IMR-90 (cell line): ENCODE data around the gene TMEM204. TPM values are rescaled to one million over a fixed set of nuclear protein-coding genes. Genes with fewer than 3 reads are reported as not detected.

ENCODE experiments used
- ATAC-seq: fragments of 200-7000 bp; cut with Tn5 transposase; 2 replicates; pipeline ENCODE4 v1.9.1; 2020; ENCODE audit warnings: low read depth, mild to moderate bottlenecking, moderate library complexity
- BruUV-seq: library from RNA; stranded (reverse); fragments of 400-500 nt; replicated peaks from 2 replicates; lab custom pipeline; 2021; lab: Mats Ljungman, UMichigan
- CTCF ChIA-PET: fragments of 300-600 bp; formaldehyde crosslinking; extraction: SDS; loops from one replicate; lab custom pipeline; 2021; ENCODE audit warnings: antibody characterized with exemption; lab: Yijun Ruan, JAX
- POLR2A ChIA-PET: fragments of 300-600 bp; sonication (Branson Sonifier 250); formaldehyde crosslinking; loops from one replicate; lab custom pipeline; 2022; ENCODE audit warnings: antibody characterized with exemption; ENCODE audit not compliant: unreplicated experiment; lab: Charles Lee
- DNase-seq: peaks from one replicate; pipeline ENCODE4 v3.0.0; 2013
- H2AFZ ChIP-seq: replicated peaks from 2 replicates; pipeline ENCODE3; 2013; ENCODE audit warnings: low read length, mild to moderate bottlenecking; ENCODE audit not compliant: poor library complexity
- H2AK5ac ChIP-seq: 2 replicates; pipeline ENCODE4 v1.6.1; 2013; ENCODE audit warnings: low read depth, low read length, inconsistent platforms
- H2AK9ac ChIP-seq: replicated peaks from 2 replicates; pipeline ENCODE3; 2013; ENCODE audit warnings: mild to moderate bottlenecking, low read depth, low read length, moderate library complexity; ENCODE audit not compliant: poor library complexity
- H2BK120ac ChIP-seq: 2 replicates; pipeline ENCODE4 v1.6.1; 2013; ENCODE audit warnings: low read depth, low read length, inconsistent platforms
- H2BK15ac ChIP-seq: 3 replicates; pipeline ENCODE4 v1.6.1; 2013; ENCODE audit warnings: low read depth, low read length, inconsistent platforms
- H2BK20ac ChIP-seq: 2 replicates; pipeline ENCODE4 v1.6.1; 2013; ENCODE audit warnings: low read depth, mild to moderate bottlenecking, inconsistent platforms, low read length, moderate library complexity
- H2BK5ac ChIP-seq: 2 replicates; pipeline ENCODE4 v1.6.1; 2013; ENCODE audit warnings: mild to moderate bottlenecking, low read depth, low read length, inconsistent platforms; ENCODE audit not compliant: poor library complexity, severe bottlenecking
- H3K14ac ChIP-seq: replicated peaks from 2 replicates; pipeline ENCODE4 v1.6.1; 2013; ENCODE audit warnings: low read depth, low read length, inconsistent platforms
- H3K18ac ChIP-seq: 2 replicates; pipeline ENCODE4 v1.6.1; 2013; ENCODE audit warnings: low read depth, low read length, control low read depth
- H3K23ac ChIP-seq: 2 replicates; pipeline ENCODE4 v1.6.1; 2013; ENCODE audit warnings: low read depth, low read length, inconsistent platforms
- H3K27ac ChIP-seq: 2 replicates; pipeline ENCODE4 v1.5.1; 2013; ENCODE audit warnings: mild to moderate bottlenecking, control low read depth, low read length; ENCODE audit not compliant: insufficient read depth
- H3K27me3 ChIP-seq: 2 replicates; pipeline ENCODE4 v1.6.1; 2013; ENCODE audit warnings: low read length; ENCODE audit not compliant: control insufficient read depth, insufficient read depth
- H3K36me3 ChIP-seq: 2 replicates; pipeline ENCODE4 v1.6.1; 2013; ENCODE audit warnings: low read length, mixed read lengths; ENCODE audit not compliant: control insufficient read depth, insufficient read depth
- H3K4ac ChIP-seq: 2 replicates; pipeline ENCODE4 v1.6.1; 2013; ENCODE audit warnings: low read depth, low read length, inconsistent platforms
- H3K4me1 ChIP-seq: 2 replicates; pipeline ENCODE4 v1.6.1; 2013; ENCODE audit warnings: low read length, mixed read lengths; ENCODE audit not compliant: control insufficient read depth, insufficient read depth
- H3K4me2 ChIP-seq: 2 replicates; pipeline ENCODE4 v1.6.1; 2013; ENCODE audit warnings: low read depth, mild to moderate bottlenecking, control low read depth, low read length, moderate library complexity
- H3K4me3 ChIP-seq: 2 replicates; pipeline ENCODE4 v1.5.1; 2013; ENCODE audit warnings: low read depth, mild to moderate bottlenecking, control low read depth, low read length, moderate library complexity; ENCODE audit not compliant: insufficient read depth
- H3K56ac ChIP-seq: 2 replicates; pipeline ENCODE4 v1.6.1; 2013; ENCODE audit warnings: low read length, inconsistent platforms; ENCODE audit not compliant: insufficient read depth; ENCODE audit errors: extremely low read depth
- H3K79me1 ChIP-seq, 2 experiments: 2 replicates each; pipeline ENCODE4 v1.6.1; 2013; ENCODE audit warnings: low read length in 2 of 2, inconsistent platforms in 1 of 2, low read depth in 1 of 2
- H3K9ac ChIP-seq: 2 replicates; pipeline ENCODE4 v1.6.1; 2013; ENCODE audit warnings: low read depth, low read length, control low read depth
- H3K9me1 ChIP-seq: 2 replicates; pipeline ENCODE4 v1.6.1; 2013; ENCODE audit warnings: low read length, inconsistent platforms; ENCODE audit not compliant: insufficient read depth
- H3K9me3 ChIP-seq: 2 replicates; pipeline ENCODE4 v1.6.1; 2013; ENCODE audit warnings: low read length; ENCODE audit not compliant: control insufficient read depth, insufficient read depth
- H4K20me1 ChIP-seq: 2 replicates; pipeline ENCODE4 v1.6.1; 2013; ENCODE audit warnings: low read length, inconsistent platforms; ENCODE audit not compliant: insufficient read depth
- H4K5ac ChIP-seq: 2 replicates; pipeline ENCODE4 v1.6.1; 2013; ENCODE audit warnings: mild to moderate bottlenecking, low read depth, low read length, control low read depth
- H4K8ac ChIP-seq, 2 experiments: 2 replicates each; pipeline ENCODE4 v1.6.1; 2013; ENCODE audit warnings: low read depth in 2 of 2, low read length in 2 of 2, control low read depth in 1 of 2, inconsistent platforms in 1 of 2
- H4K91ac ChIP-seq: 2 replicates; pipeline ENCODE4 v1.6.1; 2013; ENCODE audit warnings: low read depth, low read length, inconsistent platforms; ENCODE audit not compliant: insufficient read depth
- BHLHE40 ChIP-seq: fragments of 150-350 bp; IDR thresholded peaks from 2 replicates; pipeline ENCODE4 v1.6.1; 2016; ENCODE audit warnings: mild to moderate bottlenecking, low read depth, low read length
- CEBPB ChIP-seq: IDR thresholded peaks from 2 replicates; pipeline ENCODE4 v1.6.1; 2012; ENCODE audit warnings: low read depth, low read length, improper control_type of control experiment
- CHD1 ChIP-seq: IDR thresholded peaks from 2 replicates; pipeline ENCODE4 v1.6.1; 2012; ENCODE audit warnings: low read depth, low read length, improper control_type of control experiment
- CTCF ChIP-seq: conservative IDR thresholded peaks from 2 replicates; pipeline ENCODE4 v1.5.1; 2012; ENCODE audit warnings: mild to moderate bottlenecking, low read depth, low read length, improper control_type of control experiment
- FOS ChIP-seq: fragments of 150-350 bp; IDR thresholded peaks from 2 replicates; pipeline ENCODE4 v1.6.1; 2016; ENCODE audit warnings: low read depth, low read length
- MAZ ChIP-seq: IDR thresholded peaks from 2 replicates; pipeline ENCODE4 v1.6.1; 2012; ENCODE audit warnings: low read depth, mild to moderate bottlenecking, low read length, improper control_type of control experiment, moderate library complexity, borderline replicate concordance
- MXI1 ChIP-seq: IDR thresholded peaks from 2 replicates; pipeline ENCODE4 v1.6.1; 2012; ENCODE audit warnings: low read depth, mild to moderate bottlenecking, low read length, moderate library complexity, borderline replicate concordance
- NFE2L2 ChIP-seq: fragments of 150-350 bp; IDR thresholded peaks from 2 replicates; pipeline ENCODE4 v1.6.1; 2016; ENCODE audit warnings: low read depth, mild to moderate bottlenecking, low read length
- RAD21 ChIP-seq: IDR thresholded peaks from 2 replicates; pipeline ENCODE4 v1.6.1; 2012; ENCODE audit warnings: low read length, improper control_type of control experiment
- RFX5 ChIP-seq: IDR thresholded peaks from 2 replicates; pipeline ENCODE4 v1.8.0; 2012; ENCODE audit warnings: low read depth, mild to moderate bottlenecking, low read length, moderate library complexity
- SMC3 ChIP-seq: fragments of 150-350 bp; IDR thresholded peaks from 2 replicates; pipeline ENCODE4 v1.6.1; 2016; ENCODE audit warnings: low read depth, mild to moderate bottlenecking, antibody characterized with exemption, low read length, moderate library complexity
- USF2 ChIP-seq: fragments of 150-350 bp; IDR thresholded peaks from 2 replicates; pipeline ENCODE4 v1.6.1; 2017; ENCODE audit warnings: mild to moderate bottlenecking, antibody characterized with exemption, low read length, low read depth
- WGBS, 2 experiments: methylation state at CpG; one replicate each; pipeline versions ENCODE4 v1.1.5 to v1.1.7; 2013; ENCODE audit warnings: missing lambda C conversion rate in 2 of 2; ENCODE audit not compliant: insufficient read length in 1 of 2; ENCODE audit errors: extremely low coverage in 2 of 2; 5-methylcytosine and 5-hydroxymethylcytosine counted together
- dilution Hi-C: fragments of 300-500 bp; cut with HindIII; formaldehyde crosslinking; loops from one replicate; pipeline ENCODE4 v1.14.3; 2018; ENCODE audit warnings: low sequenced_read_pairs; ENCODE audit not compliant: unreplicated experiment
- in situ Hi-C: fragments of 300-500 bp; cut with MboI; formaldehyde crosslinking; loops from 3 replicates; pipeline ENCODE4 v1.14.3; 2019; ENCODE audit warnings: low sequenced_read_pairs, inconsistent platforms, mixed read lengths
- intact Hi-C: fragments of 100-400 bp; cut with micrococcal nuclease; formaldehyde crosslinking; loops from 2 replicates; pipeline ENCODE4 v1.10.0; 2022
- polyA plus RNA-seq, 3 experiments: library from polyadenylated mRNA; depleted of rRNA; stranded (reverse); fragments of >200 nt; gene quantifications; 2 replicates each; pipeline ENCODE4 v1.2.3, GENCODE V29; 2012; ENCODE audit warnings: low replicate concordance in 1 of 3
- total RNA-seq: library from RNA; depleted of rRNA; stranded (reverse); fragments of >200 nt; gene quantifications from 2 replicates; pipeline ENCODE4 v1.2.3, GENCODE V29; 2012

The TMEM204 gene
- total and polyA plus RNA-seq, 2 of the 4 experiments (the other 2 are of a cell fraction), result 7.0 to 12.3 TPM

GRCh38 chr16:1596516-1596915 lies 63.0 kb downstream of the TMEM204 start:
- no peak overlapping the region for H3K56ac ChIP-seq
- no peak overlapping the region for H2AFZ ChIP-seq
- H3K14ac ChIP-seq, result no peak overlapping the region
- dilution Hi-C loops (no loop called here), in situ Hi-C loops (no loop called here), intact Hi-C loops (no loop called here)
- TF ChIP-seq SMC3, result no peak
- no peak for TF ChIP-seq RAD21
- no peak for TF ChIP-seq FOS
- TF ChIP-seq MAZ, result no peak
- TF ChIP-seq USF2, result no peak
- no peak for TF ChIP-seq CTCF
- TF ChIP-seq CHD1, result no peak
- TF ChIP-seq BHLHE40, result no peak
- TF ChIP-seq MXI1, result no peak
- TF ChIP-seq NFE2L2, result no peak
- no peak for TF ChIP-seq RFX5
- TF ChIP-seq CEBPB, result no peak
- no CpG with 5 or more reads among the region's 12 CpGs for WGBS, 2 experiments
- no peak overlapping the region for H3K4me3 ChIP-seq
- no peak overlapping the region for H3K23ac ChIP-seq
- DNase-seq (no peak), ATAC-seq (no peak)
- BruUV-seq, result no TSS peak
- no peak overlapping the region for H4K5ac ChIP-seq
- H4K20me1 ChIP-seq, result no peaks in the 10 kb centered on the region
- H2AK5ac ChIP-seq, result no peak overlapping the region
- H3K36me3 ChIP-seq, result peaks cover 21% of the 10 kb centered on the region
- CTCF ChIA-PET, result no interaction called here
- H3K79me1 ChIP-seq, result no peaks in the 10 kb centered on the region
- H4K8ac ChIP-seq, result no peak overlapping the region
- no peaks in the 10 kb centered on the region for H3K27me3 ChIP-seq
- H3K4me1 ChIP-seq, result no peaks in the 10 kb centered on the region
- H3K9ac ChIP-seq, result no peak overlapping the region
- H2BK120ac ChIP-seq, result no peak overlapping the region
- peak overlapping the region; percentile 26 for H2AK9ac ChIP-seq
- H3K9me1 ChIP-seq, result no peaks in the 10 kb centered on the region
- no peak overlapping the region for H2BK20ac ChIP-seq
- H2BK15ac ChIP-seq, result no peak overlapping the region
- no peak overlapping the region for H3K18ac ChIP-seq
- no peaks in the 10 kb centered on the region for H3K9me3 ChIP-seq
- no peak overlapping the region for H3K4me2 ChIP-seq
- H3K27ac ChIP-seq, result no peak overlapping the region
- no peak overlapping the region for H2BK5ac ChIP-seq
- H3K4ac ChIP-seq, result no peak overlapping the region
- POLR2A ChIA-PET, result no interaction called here
- no peak overlapping the region for H4K91ac ChIP-seq
